ENCODE measurements around the gene CCIN. TPM values are rescaled to one million over a fixed set of nuclear protein-coding genes. Genes with fewer than 3 reads are reported as not detected.

The CCIN gene
- total RNA-seq (0.13 TPM), polyA plus RNA-seq (ENCODE audit: insufficient read depth, low read depth, low replicate concordance) (not detected)
- long read RNA-seq, donor 1: 0 reads
- long read RNA-seq, donor 2: 0 reads
- long read RNA-seq, donor 3: 0 reads
- long read RNA-seq, donor 4: 0 reads
- long read RNA-seq, donor 5: 0 reads
- long read RNA-seq, donor 6: 0 reads
- long read RNA-seq, donor 7: 0 reads
- long read RNA-seq, donor 8: 0 reads
- long read RNA-seq, donor 9: 0 reads
- long read RNA-seq, donor 10: 0 reads

- Histone ChIP-seq H3K9ac (ENCODE audit: low read length in 3 of 3) (no peak within 1 kb of the TSS), H3K27ac (ENCODE audit: low read depth in 2 of 2, low read length in 2 of 2) (no peak within 1 kb of the TSS), H3K9me3 (ENCODE audit: control insufficient read depth in 2 of 3, insufficient read depth in 1 of 3, low read length in 3 of 3) (no peaks in the 10 kb centered on the region), H3K36me3 (ENCODE audit: control insufficient read depth in 2 of 3, insufficient read depth in 3 of 3, low read length in 3 of 3) (no peaks in the 10 kb centered on the region), H3K27me3 (ENCODE audit: control insufficient read depth, insufficient read depth, low read length) (no peaks in the 10 kb centered on the region), H3K4me3 (ENCODE audit: low read length in 3 of 3) (no peak within 1 kb of the TSS), H3K4me1 (ENCODE audit: control insufficient read depth in 2 of 3, insufficient read depth in 2 of 3, low read depth in 1 of 3, low read length in 3 of 3) (peaks cover 0 to 2% (median 0%) of the 10 kb centered on the region in 3 donors)
- intact Hi-C loops (cut with DNase I): loop anchor here (10.0 kb wide), 1 partner anchor 54 kb away; no protein-coding TSS in a partner anchor
- DNase-seq (no peak), FAIRE-seq (no peak)
- TF ChIP-seq, protein P1, sequence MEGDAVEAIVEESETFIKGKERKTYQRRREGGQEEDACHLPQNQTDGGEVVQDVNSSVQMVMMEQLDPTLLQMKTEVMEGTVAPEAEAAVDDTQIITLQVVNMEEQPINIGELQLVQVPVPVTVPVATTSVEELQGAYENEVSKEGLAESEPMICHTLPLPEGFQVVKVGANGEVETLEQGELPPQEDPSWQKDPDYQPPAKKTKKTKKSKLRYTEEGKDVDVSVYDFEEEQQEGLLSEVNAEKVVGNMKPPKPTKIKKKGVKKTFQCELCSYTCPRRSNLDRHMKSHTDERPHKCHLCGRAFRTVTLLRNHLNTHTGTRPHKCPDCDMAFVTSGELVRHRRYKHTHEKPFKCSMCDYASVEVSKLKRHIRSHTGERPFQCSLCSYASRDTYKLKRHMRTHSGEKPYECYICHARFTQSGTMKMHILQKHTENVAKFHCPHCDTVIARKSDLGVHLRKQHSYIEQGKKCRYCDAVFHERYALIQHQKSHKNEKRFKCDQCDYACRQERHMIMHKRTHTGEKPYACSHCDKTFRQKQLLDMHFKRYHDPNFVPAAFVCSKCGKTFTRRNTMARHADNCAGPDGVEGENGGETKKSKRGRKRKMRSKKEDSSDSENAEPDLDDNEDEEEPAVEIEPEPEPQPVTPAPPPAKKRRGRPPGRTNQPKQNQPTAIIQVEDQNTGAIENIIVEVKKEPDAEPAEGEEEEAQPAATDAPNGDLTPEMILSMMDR (IDR thresholded peaks at IDR 0.05; ENCODE audit: borderline replicate concordance, extremely low read depth, insufficient read depth): no peak
These were observed at the start of gene CCIN for GRCh38 chr9:36169166-36169565. Gene CCIN, plus strand, starts transcription at chr9:36169388. Its CDS starts 115 bp downstream, at chr9:36169503.

GRCh38 chr9:36119476-36119875, 49.7 kb upstream of the CCIN start:
- TF ChIP-seq, protein P1 (IDR thresholded peaks at IDR 0.05; ENCODE audit: borderline replicate concordance, extremely low read depth, insufficient read depth): no peak
- Histone ChIP-seq H3K9me3 (ENCODE audit: control insufficient read depth in 2 of 3, insufficient read depth in 1 of 3, low read length in 3 of 3) (no peaks in the 10 kb centered on the region), H3K27ac (ENCODE audit: low read depth in 2 of 2, low read length in 2 of 2) (no peak overlapping the region), H3K4me3 (ENCODE audit: low read length in 3 of 3) (no peak overlapping the region), H3K27me3 (ENCODE audit: control insufficient read depth, insufficient read depth, low read length) (no peaks in the 10 kb centered on the region), H3K4me1 (ENCODE audit: control insufficient read depth in 2 of 3, insufficient read depth in 2 of 3, low read depth in 1 of 3, low read length in 3 of 3) (no peaks in the 10 kb centered on the region), H3K9ac (ENCODE audit: low read length in 3 of 3) (no peak overlapping the region), H3K36me3 (ENCODE audit: control insufficient read depth in 2 of 3, insufficient read depth in 3 of 3, low read length in 3 of 3) (peaks cover 0 to 5% (median 0%) of the 10 kb centered on the region in 3 donors)
- FAIRE-seq: no peak
- DNase-seq: no peak
- intact Hi-C loops (cut with DNase I): loop anchor here (10.0 kb wide), 1 partner anchor 45 kb away; the partner anchor contains the start of gene CCIN

GRCh38 chr9:36120705-36121104, 48.5 kb upstream of the CCIN start:
- Histone ChIP-seq H3K9me3 (ENCODE audit: control insufficient read depth in 2 of 3, insufficient read depth in 1 of 3, low read length in 3 of 3) (no peaks in the 10 kb centered on the region), H3K4me3 (ENCODE audit: low read length in 3 of 3) (no peak overlapping the region), H3K36me3 (ENCODE audit: control insufficient read depth in 2 of 3, insufficient read depth in 3 of 3, low read length in 3 of 3) (peaks cover 0 to 5% (median 0%) of the 10 kb centered on the region in 3 donors), H3K27ac (ENCODE audit: low read depth in 2 of 2, low read length in 2 of 2) (no peak overlapping the region), H3K27me3 (ENCODE audit: control insufficient read depth, insufficient read depth, low read length) (no peaks in the 10 kb centered on the region), H3K9ac (ENCODE audit: low read length in 3 of 3) (no peak overlapping the region), H3K4me1 (ENCODE audit: control insufficient read depth in 2 of 3, insufficient read depth in 2 of 3, low read depth in 1 of 3, low read length in 3 of 3) (no peaks in the 10 kb centered on the region)
- intact Hi-C loops (cut with DNase I): no loop called here
- DNase-seq (no peak), FAIRE-seq (no peak)
- TF ChIP-seq, protein P1 (IDR thresholded peaks at IDR 0.05; ENCODE audit: borderline replicate concordance, extremely low read depth, insufficient read depth): no peak
